22Rv1 (cell line): ENCODE measurements around the gene PPP1R14C.

Source experiments
- H3K27ac ChIP-seq: fragments of 450-650 bp; 2 replicates; pipeline ENCODE4 v1.5.1; 2017
- ZFX ChIP-seq: fragments of 450-650 bp; IDR thresholded peaks from 2 replicates; pipeline ENCODE4 v1.6.1; 2017; ENCODE audit warnings: antibody characterized with exemption, borderline replicate concordance
- TF ChIP-seq, protein P1 (sequence below): fragments of 450-650 bp; IDR thresholded peaks from 2 replicates; pipeline ENCODE4 v1.5.1; 2017; ENCODE audit warnings: mild to moderate bottlenecking

Gene PPP1R14C

DNA sequence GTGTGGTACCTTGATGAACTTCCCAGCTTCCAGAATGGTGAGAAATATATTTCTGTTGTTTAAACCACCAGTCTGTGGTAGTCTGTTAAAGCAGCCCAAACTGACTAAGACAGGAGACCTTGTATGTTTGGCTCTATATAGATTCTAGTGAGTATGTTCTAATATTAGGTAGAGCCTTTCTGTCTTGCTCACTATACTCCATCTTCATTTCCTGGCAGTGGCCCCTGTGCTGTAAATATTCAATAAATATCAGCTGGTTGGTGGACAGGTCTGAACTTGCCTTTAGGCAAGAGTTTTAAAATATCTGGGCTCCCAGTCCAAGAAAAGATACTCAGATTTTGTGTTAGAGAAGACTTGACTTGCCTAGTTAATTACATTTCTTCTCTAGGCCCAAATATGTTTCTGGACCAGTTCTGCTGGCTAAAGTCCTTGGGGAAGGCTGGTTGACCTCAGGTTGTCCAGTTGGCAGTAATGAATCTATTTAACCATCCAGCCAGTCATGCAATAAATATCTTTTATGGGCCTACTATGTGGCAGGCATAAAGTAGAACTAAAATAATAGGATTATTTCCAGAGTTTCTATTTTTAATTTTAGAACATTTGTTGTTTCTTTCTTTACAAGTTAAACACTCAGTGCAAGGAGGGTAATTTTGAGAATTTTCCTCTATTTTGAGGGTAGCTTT is 22.3 kb downstream of the PPP1R14C start:
- no peak overlapping the region for H3K27ac ChIP-seq
- TF ChIP-seq ZFX: no peak
- TF ChIP-seq, protein P1, sequence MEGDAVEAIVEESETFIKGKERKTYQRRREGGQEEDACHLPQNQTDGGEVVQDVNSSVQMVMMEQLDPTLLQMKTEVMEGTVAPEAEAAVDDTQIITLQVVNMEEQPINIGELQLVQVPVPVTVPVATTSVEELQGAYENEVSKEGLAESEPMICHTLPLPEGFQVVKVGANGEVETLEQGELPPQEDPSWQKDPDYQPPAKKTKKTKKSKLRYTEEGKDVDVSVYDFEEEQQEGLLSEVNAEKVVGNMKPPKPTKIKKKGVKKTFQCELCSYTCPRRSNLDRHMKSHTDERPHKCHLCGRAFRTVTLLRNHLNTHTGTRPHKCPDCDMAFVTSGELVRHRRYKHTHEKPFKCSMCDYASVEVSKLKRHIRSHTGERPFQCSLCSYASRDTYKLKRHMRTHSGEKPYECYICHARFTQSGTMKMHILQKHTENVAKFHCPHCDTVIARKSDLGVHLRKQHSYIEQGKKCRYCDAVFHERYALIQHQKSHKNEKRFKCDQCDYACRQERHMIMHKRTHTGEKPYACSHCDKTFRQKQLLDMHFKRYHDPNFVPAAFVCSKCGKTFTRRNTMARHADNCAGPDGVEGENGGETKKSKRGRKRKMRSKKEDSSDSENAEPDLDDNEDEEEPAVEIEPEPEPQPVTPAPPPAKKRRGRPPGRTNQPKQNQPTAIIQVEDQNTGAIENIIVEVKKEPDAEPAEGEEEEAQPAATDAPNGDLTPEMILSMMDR: no peak

DNA sequence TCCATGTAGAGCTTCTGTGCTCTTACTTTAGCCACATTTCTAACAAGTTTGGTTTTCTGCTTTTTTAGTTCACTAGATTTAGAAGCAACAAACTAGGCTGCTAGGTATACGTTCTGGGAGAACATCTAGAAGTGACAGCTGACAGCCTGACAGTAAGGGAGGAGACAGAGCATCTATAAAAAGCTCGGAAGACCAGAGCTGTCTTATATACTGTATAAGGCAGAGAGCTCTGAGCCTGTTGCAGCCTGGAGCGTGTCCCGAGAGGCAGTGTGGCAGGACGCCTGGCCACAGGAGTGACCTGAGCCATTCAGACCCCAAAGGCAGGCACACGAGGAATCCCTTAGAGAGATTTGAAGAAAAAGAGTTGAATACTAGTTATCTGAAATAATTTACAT is 24.6 kb downstream of the PPP1R14C start:
- H3K27ac ChIP-seq: no peak overlapping the region
- TF ChIP-seq ZFX: no peak
- TF ChIP-seq, protein P1: no peak

DNA sequence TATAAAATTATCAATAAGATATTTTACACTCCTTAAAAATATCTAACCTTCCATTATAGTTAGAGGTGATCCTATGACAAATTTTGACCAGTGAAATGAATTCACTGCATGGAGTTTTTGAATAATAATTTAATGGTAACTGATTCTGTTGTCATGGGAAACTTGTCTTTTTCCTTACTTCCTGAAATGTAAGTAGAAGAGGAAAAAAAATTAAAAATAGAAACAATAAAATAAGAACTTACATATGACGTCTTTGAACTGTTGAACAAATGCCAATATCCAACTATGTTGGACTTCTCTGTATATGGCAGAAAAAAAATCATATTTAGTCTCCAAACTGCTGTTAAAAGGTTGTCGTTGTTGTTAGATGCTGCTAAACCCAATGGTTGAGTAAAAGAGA is 26.3 kb downstream of the PPP1R14C start:
- H3K27ac ChIP-seq: no peak overlapping the region
- TF ChIP-seq ZFX: no peak

DNA sequence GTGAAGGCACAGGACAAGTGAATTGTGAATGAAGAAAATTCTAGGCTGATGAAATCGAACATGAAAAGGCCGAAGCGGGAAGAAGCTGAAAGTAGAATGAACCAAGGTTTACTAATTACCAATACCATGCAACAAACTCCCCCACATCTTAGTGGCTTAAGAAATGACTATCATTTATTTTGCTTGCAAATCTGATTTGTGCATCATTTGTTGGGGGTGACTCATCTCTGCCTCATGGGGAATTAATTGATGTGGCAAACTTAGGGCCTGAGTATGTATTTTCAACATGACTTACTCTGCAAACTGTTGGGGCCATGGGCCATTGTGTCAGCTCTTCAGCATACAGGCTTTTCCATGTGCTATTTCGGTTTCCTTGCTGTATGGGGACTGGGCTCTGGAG is 26.8 kb downstream of the PPP1R14C start:
- no peak overlapping the region for H3K27ac ChIP-seq
- TF ChIP-seq ZFX: no peak
- TF ChIP-seq, protein P1: no peak

DNA sequence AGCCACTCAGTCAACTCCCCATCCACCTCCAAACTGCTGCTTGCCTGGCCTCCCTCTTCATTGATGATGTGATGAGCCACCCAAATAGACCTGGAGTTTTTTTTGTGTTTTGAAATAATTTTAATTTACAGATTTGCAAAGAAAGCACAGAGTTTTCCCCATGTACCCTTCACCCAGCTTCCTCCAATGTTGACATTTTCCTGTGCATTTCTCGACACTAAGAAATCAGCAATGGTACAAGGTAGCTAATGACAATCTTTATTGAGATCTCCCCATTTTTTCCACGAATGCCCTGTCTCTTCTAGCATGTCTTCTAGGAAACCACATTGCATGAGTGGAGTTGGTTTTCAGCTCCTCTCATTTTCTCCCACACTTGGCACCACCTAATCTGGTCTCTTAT is 30.1 kb downstream of the PPP1R14C start:
- TF ChIP-seq ZFX: no peak
- TF ChIP-seq, protein P1: no peak
- H3K27ac ChIP-seq: no peak overlapping the region

DNA sequence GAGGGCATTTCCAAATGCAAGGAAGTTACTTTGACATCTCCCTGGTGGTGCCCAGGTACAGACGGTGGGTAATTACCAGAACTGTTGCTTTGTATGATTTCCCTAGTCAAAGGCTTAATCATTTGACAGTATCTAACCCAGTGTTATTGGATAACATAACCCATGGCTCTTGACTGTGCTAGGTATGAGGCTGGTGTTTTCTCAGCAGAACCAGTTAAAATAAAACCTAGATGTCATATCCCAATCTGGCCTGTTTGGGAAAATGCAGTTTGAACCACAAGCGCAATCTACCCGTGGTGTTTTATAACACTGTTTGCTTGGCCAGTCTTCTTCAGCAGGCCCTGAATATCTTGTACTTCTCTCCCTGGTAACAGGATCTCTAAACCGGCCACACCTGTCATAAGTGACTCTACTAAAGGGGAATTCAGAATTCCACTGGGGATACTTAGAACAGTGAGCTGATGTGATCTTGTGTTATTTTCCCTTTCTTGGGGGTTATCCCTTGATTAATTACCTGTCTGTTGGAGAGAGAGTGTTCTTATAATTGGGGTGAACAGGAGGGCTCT is 32.8 kb downstream of the PPP1R14C start:
- no peak overlapping the region for H3K27ac ChIP-seq
- no peak for TF ChIP-seq ZFX
- TF ChIP-seq, protein P1: no peak

DNA sequence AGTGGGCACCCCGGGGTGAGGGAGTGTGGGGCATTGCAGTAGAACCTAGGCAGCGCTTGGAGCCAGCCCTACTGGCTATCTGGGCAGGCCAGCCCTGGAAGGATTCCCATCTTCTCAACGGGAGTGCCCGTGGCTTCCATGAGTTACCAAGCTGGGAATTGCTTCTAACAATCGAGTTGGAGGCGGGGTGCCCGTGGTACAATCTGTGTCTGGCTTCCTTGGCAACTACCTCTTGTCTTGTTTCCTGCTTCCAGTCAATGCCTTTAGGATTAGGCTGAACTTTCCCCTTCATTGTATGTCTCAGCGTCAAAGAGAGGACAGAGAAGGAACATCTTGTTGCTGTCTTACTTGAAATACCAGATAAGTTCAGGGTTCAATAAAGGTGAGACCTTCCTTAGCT is 33.3 kb downstream of the PPP1R14C start:
- H3K27ac ChIP-seq: no peak overlapping the region
- no peak for TF ChIP-seq ZFX
- TF ChIP-seq, protein P1: no peak
